Measurements from ENCODE around the gene MYO1A.

Gene MYO1A

GRCh38 chr12:57044468-57044867, 5.5 kb downstream of the MYO1A start:
- H3K4me3 ChIP-seq (ENCODE audit: low read length): no peak overlapping the region
- DNase-seq (ENCODE audit: low read depth): no peak
- TF ChIP-seq, protein P1, sequence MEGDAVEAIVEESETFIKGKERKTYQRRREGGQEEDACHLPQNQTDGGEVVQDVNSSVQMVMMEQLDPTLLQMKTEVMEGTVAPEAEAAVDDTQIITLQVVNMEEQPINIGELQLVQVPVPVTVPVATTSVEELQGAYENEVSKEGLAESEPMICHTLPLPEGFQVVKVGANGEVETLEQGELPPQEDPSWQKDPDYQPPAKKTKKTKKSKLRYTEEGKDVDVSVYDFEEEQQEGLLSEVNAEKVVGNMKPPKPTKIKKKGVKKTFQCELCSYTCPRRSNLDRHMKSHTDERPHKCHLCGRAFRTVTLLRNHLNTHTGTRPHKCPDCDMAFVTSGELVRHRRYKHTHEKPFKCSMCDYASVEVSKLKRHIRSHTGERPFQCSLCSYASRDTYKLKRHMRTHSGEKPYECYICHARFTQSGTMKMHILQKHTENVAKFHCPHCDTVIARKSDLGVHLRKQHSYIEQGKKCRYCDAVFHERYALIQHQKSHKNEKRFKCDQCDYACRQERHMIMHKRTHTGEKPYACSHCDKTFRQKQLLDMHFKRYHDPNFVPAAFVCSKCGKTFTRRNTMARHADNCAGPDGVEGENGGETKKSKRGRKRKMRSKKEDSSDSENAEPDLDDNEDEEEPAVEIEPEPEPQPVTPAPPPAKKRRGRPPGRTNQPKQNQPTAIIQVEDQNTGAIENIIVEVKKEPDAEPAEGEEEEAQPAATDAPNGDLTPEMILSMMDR (conservative IDR thresholded peaks at IDR 0.05; ENCODE audit: low read depth, low read length): no peak

DNA sequence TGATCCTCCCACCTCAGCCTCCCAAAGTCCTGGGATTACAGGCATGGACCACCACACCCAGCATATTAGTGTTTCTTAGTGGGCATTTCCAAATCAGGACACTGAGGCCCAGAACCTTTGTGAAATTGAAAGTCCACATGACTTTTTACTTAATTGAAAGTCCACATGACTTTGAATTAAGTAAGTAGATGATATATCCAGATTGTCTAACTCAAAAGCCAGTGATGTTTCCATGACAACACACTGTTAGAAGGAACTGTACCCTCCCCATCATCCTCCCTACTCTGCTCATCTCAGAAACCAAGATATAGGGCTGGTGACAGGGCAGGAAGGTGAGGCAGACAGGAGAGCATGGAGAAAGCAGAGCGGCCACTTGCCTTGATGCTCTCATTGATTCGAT, 7.2 kb downstream of the MYO1A start:
- TF ChIP-seq, protein P1 (conservative IDR thresholded peaks at IDR 0.05; ENCODE audit: low read depth, low read length): no peak
- no peak overlapping the region for H3K4me3 ChIP-seq (ENCODE audit: low read length)
- DNase-seq (ENCODE audit: low read depth): no peak

DNA sequence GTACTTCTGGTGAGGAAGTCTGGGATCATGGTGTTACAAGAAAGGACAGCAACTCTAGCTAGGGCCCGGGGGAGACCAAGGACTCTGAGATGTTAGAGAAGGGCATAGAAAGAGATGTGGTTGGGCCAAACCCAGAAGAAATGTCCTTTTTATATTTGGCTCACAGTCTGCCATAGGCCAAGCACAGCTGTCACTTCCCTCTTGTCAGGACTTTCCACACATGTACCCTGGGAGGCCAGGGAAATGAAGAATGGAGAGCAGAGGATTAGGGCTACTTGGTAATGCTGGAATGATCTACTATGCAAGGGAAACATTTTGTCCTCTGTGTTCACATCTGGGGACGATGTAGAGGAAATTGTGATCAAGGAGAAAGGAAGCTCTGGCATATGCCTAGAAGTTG, 9.2 kb downstream of the MYO1A start:
- H3K4me3 ChIP-seq (ENCODE audit: low read length): no peak overlapping the region
- TF ChIP-seq, protein P1 (conservative IDR thresholded peaks at IDR 0.05; ENCODE audit: low read depth, low read length): no peak
- no peak for DNase-seq (ENCODE audit: low read depth)

- no peak overlapping the region for H3K4me3 ChIP-seq (ENCODE audit: low read length)
- DNase-seq (ENCODE audit: low read depth): no peak
- TF ChIP-seq, protein P1 (conservative IDR thresholded peaks at IDR 0.05; ENCODE audit: low read depth, low read length): no peak
Observed at GRCh38 chr12:57040211-57040610, 9.7 kb downstream of the MYO1A start.

- no peak for DNase-seq (ENCODE audit: low read depth)
- no peak overlapping the region for H3K4me3 ChIP-seq (ENCODE audit: low read length)
- TF ChIP-seq, protein P1 (conservative IDR thresholded peaks at IDR 0.05; ENCODE audit: low read depth, low read length): no peak
Observed at GRCh38 chr12:57039016-57039798, 10.7 kb downstream of the MYO1A start.

DNA sequence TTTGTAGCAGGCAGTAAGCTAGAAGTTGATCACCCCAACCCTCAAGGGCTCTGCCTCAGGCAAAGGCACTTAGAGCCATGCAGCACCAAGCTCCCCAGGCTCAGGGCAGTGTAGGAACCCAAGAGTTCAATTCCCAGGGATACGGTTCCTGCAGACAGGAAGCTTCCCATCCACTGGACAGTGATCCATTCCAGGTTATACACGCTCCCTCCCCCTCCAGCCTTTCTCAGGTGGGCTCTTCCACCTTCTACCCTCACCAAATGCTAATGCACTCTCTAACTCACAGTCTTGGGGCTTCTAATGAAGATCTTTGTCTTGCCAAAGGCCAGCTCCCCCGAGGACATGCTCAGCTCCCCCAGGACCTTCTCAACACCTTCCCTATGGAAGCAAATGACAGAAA, 12.7 kb downstream of the MYO1A start:
- no peak for DNase-seq (ENCODE audit: low read depth)
- TF ChIP-seq, protein P1 (conservative IDR thresholded peaks at IDR 0.05; ENCODE audit: low read depth, low read length): no peak
- H3K4me3 ChIP-seq (ENCODE audit: low read length): no peak overlapping the region

DNA sequence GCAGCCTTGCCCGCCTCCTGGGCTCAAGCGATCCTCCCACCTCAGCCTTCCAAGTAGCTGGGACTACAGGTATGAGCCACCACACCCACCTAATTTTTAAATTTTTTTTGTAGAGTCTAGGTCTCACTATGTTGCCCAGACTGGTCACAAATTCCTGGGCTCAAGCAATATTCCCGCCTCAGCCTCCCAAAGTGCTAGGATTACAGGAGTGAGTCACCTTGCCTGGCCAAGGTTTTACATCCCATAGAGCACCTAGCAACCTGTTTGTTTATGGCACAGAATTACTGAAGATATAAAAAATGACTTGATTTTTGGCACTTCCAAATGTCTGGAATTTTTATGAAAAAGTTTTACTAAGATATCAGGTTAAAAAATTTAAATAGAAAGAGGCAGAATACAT, 16.5 kb downstream of the MYO1A start:
- H3K4me3 ChIP-seq (ENCODE audit: low read length): no peak overlapping the region
- DNase-seq (ENCODE audit: low read depth): no peak
- TF ChIP-seq, protein P1 (conservative IDR thresholded peaks at IDR 0.05; ENCODE audit: low read depth, low read length): no peak
